GM18499 (cell line): ENCODE results near the gene BOLA2.
"Not testable (repeated sequence)": the region's sequence is repeated elsewhere in the genome, so short reads cannot be mapped to it uniquely, and the experiment has no call there.

Experiments used
- ATAC-seq: cut with Tn5 transposase; IDR thresholded peaks from one replicate; pipeline ENCODE4 v1.9.1; 2021; ENCODE audit warnings: moderate number of reproducible peaks; ENCODE audit not compliant: insufficient read depth, unreplicated experiment

The BOLA2 gene

DNA sequence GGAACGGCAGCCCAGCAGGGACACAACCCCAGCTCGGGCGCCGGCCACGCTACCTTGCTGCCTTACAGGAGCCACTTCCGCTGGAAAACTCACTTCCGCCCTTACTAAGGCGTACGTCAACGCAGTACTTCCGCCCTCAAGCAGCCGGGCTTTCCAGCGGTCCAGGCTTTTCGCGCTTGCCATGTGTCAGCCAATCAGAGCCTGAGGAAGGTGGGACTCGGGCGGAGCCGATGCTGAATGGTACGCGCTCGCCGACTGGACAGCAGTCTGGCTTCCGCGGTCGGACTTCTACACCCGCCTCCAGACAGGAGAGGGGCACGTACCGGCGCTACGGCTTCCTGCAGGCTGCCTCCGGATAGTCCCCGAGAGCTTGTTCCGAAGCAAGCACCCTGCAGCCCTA lies at the start of gene BOLA2, which contains the start of gene SLX1B:
Gene BOLA2 (minus strand): TSS at position 83 of the 400 bp plus-strand sequence. CDS start 98 bp downstream, outside the sequence.
Gene SLX1B (plus strand): TSS at position 265 of the 400 bp plus-strand sequence.
- peak; percentile 77 for ATAC-seq

DNA sequence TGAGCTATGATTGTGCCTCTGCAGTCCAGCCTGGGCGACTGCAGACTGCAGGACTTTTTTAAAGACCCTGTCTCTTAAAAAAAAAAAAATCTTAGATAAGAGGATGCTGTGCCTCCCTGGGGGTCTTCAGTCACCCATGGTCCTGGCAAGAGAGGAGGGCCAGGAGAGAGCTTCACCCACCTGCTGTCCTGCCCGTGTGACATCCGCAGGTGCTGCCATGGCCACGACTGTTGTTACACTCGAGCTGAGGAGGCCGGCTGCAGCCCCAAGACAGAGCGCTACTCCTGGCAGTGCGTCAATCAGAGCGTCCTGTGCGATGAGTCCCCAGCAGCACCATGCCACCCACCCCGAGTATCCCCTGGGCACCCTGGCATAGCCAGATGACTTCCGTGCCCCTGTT lies 28.1 kb upstream of the BOLA2 start:
- not testable (repeated sequence) for ATAC-seq

- not testable (repeated sequence) for ATAC-seq
These were observed 17.9 kb upstream of the BOLA2 start for GRCh38 chr16:29472065-29472464.

DNA sequence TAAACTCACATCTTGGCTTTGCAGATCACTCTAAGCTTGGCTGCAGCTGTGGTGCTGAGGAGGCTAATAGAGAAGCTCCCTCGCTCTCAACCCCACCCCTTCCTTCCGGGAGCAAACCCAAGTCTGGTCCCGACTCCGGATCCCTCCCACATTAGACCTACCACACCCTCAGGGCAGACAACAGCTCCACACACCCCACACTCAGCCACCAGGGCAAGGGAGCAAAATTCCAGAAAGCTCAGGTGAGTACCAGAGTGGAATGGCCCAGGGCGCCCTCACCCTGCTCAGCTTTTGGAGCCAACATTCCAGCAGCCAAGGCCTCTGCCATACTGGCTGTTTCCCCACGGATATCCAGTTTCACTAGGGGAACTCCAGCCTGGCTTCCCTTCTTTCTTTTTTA lies 15.5 kb upstream of the BOLA2 start:
- not testable (repeated sequence) for ATAC-seq

DNA sequence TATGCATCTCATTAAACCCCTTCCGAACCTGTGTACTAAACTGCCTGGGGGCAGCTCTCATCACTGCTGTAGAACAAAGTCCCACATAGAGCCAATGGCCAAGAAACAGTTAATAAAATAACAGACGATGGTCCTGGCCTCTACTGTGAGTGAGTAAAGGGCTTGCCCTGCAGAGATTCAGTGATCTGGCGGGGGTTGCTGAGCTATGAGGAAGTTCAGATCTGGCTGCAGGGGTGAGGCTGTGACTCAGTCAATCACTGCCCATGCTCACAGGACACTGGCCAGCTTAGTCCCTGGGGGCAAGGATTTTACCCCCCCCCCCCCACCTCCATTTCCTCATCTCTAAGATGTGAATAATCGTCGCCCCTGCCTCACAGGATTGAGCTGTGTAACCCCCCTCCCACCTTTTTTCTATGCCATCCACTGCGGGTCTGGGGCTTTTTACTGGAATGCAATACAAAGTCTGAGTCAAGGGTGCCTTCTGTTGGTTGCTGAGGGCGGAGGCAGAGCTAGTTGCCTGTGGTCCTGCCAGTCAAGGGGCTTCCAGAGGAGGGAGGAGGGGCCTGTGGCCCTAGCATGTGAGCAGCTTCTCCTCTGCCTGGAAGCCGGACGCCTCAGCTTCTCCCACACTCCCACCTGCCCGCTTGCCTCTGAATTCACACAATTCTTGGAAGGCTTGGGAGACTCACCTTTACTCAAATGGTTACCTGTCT lies 13.7 kb upstream of the BOLA2 start:
- not testable (repeated sequence) for ATAC-seq

- ATAC-seq, result not testable (repeated sequence)
These were observed 12.8 kb upstream of the BOLA2 start for GRCh38 chr16:29466904-29467303.

- not testable (repeated sequence) for ATAC-seq
These were observed 12.1 kb upstream of the BOLA2 start for GRCh38 chr16:29465985-29466824.

- ATAC-seq, result not testable (repeated sequence)
These were observed 6.5 kb upstream of the BOLA2 start for GRCh38 chr16:29460647-29461030.

DNA sequence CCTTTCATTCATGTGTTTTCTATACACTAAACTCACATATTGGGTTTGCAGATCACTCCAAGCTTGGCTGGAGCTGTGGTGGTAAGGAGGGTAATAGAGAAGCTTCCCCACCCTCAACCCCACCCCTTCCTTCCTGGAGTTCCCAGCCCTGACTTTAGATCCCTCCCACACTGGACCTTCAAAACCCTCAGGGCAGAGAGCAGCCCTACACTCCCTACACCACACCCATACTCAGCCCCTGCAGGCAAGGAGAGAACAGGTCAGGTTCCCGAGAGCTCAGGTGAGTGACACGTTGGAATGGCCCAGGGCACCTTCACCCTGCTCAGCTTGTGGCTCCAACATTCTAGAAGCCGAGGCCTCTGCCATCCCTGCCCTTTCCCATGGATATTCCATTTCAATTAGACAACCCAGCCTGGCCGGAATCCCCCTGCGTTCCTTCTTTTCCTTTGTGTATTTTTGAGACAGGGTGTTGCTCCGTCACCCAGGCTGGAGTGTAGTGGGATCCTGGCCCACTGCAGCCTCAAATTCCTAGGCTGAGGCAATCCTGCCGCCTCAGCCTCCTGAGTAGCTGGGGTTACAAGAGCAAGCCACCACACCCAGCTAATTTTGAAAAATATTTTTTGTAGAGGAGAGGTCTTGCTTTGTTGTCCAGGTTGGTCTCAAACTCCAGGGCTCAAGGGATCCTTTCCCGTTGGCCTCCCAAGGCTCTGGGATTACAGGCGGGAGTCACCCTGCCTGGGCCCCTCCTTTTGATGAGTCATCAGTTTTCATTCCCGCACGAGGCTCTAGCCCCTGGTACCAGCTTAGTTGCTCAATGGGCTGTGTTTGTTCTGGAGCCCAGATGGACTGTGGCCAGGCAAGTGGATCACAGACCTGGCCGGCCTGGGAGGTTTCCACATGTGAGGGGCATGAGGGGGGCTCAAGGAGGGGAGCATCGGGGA lies 5.8 kb upstream of the BOLA2 start, which contains the start of gene SULT1A4:
Gene SULT1A4 (plus strand): TSS at position 208 of the 941 bp plus-strand sequence. CDS start 1,473 bp downstream, outside the sequence.
- ATAC-seq, result not testable (repeated sequence)

GRCh38 chr16:29457660-29458059 lies 3.5 kb upstream of the BOLA2 start:
- not testable (repeated sequence) for ATAC-seq

GRCh38 chr16:29454828-29455227 lies 677 bp upstream of the BOLA2 start:
- peak; percentile 32 for ATAC-seq

DNA sequence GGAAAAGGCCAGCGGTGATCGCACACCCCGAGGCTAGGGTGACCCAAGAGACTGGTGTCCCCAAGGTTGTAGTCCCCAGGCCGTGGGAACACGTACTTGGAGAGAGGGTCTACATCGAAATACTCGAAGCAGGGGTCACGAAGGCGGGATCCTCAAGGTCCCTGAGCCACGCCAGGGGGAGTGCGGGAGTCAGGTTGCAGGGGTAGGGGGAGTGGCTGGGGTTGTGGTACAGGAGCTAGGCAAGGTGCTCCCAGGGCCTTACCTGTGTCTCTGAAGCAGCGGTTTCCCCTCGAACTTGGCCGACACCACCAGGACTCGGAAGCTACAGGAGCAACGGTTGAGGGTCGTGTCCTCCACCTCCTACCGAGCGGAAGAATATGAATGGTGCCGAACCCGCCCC lies 397 bp downstream of the BOLA2 start:
- not testable (repeated sequence) for ATAC-seq

DNA sequence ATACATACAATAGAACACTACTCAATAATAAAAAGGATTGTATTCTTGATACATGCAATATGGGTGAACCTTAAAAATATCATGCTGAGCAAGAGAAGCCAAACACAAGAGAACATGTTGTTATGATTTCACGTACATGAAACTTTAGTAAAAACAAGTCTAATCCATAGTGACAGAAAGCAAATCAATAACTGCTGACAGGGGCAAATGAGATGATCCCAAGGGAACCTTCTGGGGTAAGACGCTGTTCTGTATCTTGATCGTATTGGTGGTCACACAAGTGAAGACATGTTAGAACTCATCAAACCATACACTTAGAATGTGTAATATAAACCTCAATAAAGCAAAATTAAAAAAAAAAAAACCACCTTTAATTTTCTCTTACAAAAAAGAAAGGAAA lies 28.8 kb downstream of the BOLA2 start:
- not testable (repeated sequence) for ATAC-seq

GRCh38 chr16:29423587-29423986 lies 30.6 kb downstream of the BOLA2 start:
- not testable (repeated sequence) for ATAC-seq

- not testable (repeated sequence) for ATAC-seq
These were observed 48.9 kb downstream of the BOLA2 start for GRCh38 chr16:29405249-29405648.
